ENCODE data around the gene NAGS.
"Not testable (repeated sequence)": the region's sequence is repeated elsewhere in the genome, so short reads cannot be mapped to it uniquely, and the experiment has no call there.

The NAGS gene, protein sequence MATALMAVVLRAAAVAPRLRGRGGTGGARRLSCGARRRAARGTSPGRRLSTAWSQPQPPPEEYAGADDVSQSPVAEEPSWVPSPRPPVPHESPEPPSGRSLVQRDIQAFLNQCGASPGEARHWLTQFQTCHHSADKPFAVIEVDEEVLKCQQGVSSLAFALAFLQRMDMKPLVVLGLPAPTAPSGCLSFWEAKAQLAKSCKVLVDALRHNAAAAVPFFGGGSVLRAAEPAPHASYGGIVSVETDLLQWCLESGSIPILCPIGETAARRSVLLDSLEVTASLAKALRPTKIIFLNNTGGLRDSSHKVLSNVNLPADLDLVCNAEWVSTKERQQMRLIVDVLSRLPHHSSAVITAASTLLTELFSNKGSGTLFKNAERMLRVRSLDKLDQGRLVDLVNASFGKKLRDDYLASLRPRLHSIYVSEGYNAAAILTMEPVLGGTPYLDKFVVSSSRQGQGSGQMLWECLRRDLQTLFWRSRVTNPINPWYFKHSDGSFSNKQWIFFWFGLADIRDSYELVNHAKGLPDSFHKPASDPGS

GRCh38 chr17:44004077-44004760, at the start of gene NAGS:
TSS of gene NAGS (plus strand) at chr17:44004622. CDS start at chr17:44004664, 42 bp downstream.
- H3K4me3 ChIP-seq (ENCODE audit: low read length), result peak within 1 kb of the TSS; percentile 26
- TF ChIP-seq, protein P1, sequence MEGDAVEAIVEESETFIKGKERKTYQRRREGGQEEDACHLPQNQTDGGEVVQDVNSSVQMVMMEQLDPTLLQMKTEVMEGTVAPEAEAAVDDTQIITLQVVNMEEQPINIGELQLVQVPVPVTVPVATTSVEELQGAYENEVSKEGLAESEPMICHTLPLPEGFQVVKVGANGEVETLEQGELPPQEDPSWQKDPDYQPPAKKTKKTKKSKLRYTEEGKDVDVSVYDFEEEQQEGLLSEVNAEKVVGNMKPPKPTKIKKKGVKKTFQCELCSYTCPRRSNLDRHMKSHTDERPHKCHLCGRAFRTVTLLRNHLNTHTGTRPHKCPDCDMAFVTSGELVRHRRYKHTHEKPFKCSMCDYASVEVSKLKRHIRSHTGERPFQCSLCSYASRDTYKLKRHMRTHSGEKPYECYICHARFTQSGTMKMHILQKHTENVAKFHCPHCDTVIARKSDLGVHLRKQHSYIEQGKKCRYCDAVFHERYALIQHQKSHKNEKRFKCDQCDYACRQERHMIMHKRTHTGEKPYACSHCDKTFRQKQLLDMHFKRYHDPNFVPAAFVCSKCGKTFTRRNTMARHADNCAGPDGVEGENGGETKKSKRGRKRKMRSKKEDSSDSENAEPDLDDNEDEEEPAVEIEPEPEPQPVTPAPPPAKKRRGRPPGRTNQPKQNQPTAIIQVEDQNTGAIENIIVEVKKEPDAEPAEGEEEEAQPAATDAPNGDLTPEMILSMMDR (conservative IDR thresholded peaks at IDR 0.05; ENCODE audit: low read length), result no peak
- DNase-seq (ENCODE audit: low read depth), result no peak

GRCh38 chr17:43956222-43956621, 48.2 kb upstream of the NAGS start:
- TF ChIP-seq, protein P1 (conservative IDR thresholded peaks at IDR 0.05; ENCODE audit: low read length), result no peak
- DNase-seq (ENCODE audit: low read depth), result no peak

GRCh38 chr17:43958748-43959352, 45.6 kb upstream of the NAGS start:
- H3K4me3 ChIP-seq (ENCODE audit: low read length), result no peak overlapping the region
- DNase-seq (ENCODE audit: low read depth), result no peak
- TF ChIP-seq, protein P1 (conservative IDR thresholded peaks at IDR 0.05; ENCODE audit: low read length), result no peak

More at GRCh38 chr17:43956222-43956621, 48.2 kb upstream of the NAGS start:
- H3K4me3 ChIP-seq (ENCODE audit: low read length), result no peak overlapping the region

DNA sequence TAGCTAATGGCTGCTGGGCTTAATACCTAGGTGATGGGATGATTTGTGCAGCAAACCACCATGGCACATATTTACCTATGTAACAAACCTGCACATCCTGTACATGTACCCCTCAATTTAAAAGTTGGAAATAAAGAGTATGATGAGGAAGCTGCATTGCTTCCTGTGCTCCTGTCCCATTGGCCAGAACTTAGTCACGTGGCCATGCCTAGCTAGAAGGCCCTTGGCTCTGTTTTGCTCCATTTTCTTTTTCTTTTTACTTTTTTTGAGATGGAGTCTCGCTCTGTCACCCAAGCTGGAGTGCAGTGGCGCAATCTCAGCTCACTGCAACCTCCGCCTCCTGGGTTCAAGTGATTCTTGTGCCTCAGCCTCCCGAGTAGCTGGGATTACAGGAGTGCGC, 43.1 kb upstream of the NAGS start:
- DNase-seq (ENCODE audit: low read depth); H3K4me3 ChIP-seq (ENCODE audit: low read length): not testable (repeated sequence)

GRCh38 chr17:43961954-43962353, 42.5 kb upstream of the NAGS start:
- H3K4me3 ChIP-seq (ENCODE audit: low read length), result no peak overlapping the region
- TF ChIP-seq, protein P1 (conservative IDR thresholded peaks at IDR 0.05; ENCODE audit: low read length), result no peak
- DNase-seq (ENCODE audit: low read depth), result no peak

GRCh38 chr17:43962479-43962878, 41.9 kb upstream of the NAGS start:
- DNase-seq (ENCODE audit: low read depth), result no peak
- no peak overlapping the region for H3K4me3 ChIP-seq (ENCODE audit: low read length)
- TF ChIP-seq, protein P1 (conservative IDR thresholded peaks at IDR 0.05; ENCODE audit: low read length), result no peak

DNA sequence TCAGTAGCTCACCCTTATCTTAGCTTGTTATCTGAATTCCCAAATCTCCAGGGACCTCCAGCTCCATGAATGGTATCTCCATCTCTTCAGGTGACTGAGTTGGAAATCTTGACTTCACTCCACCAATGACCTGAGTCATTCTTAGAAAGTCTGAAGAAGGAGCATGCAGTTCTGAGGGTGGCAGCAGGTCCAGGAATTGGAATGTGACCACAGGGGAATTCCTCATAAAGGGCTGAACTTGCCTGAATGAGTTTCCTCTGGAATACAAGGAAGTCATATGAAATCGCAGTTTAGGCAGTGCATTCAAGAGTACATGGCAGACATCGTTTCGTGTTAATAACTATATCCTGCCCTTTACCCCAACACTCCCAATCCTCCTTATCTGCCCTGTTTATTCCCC, 38.1 kb upstream of the NAGS start:
- no peak for DNase-seq (ENCODE audit: low read depth)

More for the DNA sequence above, 38.1 kb upstream of the NAGS start:
- TF ChIP-seq, protein P1 (conservative IDR thresholded peaks at IDR 0.05; ENCODE audit: low read length), result no peak
- no peak overlapping the region for H3K4me3 ChIP-seq (ENCODE audit: low read length)

All from AG10803 (cell line).